ENCODE data around the gene SOX6.

Gene SOX6

DNA sequence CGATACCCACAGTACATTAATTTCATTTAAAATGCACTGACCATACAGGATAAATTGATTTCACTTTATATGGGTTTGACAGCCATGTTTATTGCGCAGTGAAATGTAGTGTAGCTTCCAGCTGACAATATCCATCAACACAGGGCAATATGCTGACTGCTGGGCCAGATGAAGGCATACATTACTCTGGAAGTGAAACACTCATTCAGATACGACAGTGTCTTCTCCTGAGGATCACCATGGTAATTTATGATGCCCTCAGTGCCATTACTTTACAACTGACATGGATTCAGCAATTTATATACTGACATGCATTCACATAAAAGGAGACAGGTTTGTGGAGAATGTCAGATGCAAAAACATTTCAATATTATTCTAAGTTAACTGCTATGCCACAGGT is 365.1 kb downstream of the SOX6 start:
- H3K4me1 ChIP-seq (ENCODE audit: low read length) = no peaks in the 10 kb centered on the region
- no peaks in the 10 kb centered on the region for H4K20me1 ChIP-seq (ENCODE audit: insufficient read depth, low read length)
- no peak overlapping the region for H3K4me3 ChIP-seq (ENCODE audit: low read length)
- no peak overlapping the region for H3K4me2 ChIP-seq (ENCODE audit: low read length)
- no peaks in the 10 kb centered on the region for H3K27me3 ChIP-seq (ENCODE audit: low read depth, low read length)
- H3K27ac ChIP-seq (ENCODE audit: low read length) = no peak overlapping the region
- TF ChIP-seq, protein P1, sequence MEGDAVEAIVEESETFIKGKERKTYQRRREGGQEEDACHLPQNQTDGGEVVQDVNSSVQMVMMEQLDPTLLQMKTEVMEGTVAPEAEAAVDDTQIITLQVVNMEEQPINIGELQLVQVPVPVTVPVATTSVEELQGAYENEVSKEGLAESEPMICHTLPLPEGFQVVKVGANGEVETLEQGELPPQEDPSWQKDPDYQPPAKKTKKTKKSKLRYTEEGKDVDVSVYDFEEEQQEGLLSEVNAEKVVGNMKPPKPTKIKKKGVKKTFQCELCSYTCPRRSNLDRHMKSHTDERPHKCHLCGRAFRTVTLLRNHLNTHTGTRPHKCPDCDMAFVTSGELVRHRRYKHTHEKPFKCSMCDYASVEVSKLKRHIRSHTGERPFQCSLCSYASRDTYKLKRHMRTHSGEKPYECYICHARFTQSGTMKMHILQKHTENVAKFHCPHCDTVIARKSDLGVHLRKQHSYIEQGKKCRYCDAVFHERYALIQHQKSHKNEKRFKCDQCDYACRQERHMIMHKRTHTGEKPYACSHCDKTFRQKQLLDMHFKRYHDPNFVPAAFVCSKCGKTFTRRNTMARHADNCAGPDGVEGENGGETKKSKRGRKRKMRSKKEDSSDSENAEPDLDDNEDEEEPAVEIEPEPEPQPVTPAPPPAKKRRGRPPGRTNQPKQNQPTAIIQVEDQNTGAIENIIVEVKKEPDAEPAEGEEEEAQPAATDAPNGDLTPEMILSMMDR (IDR thresholded peaks at IDR 0.05; ENCODE audit: low read depth, low read length) = no peak
- TF ChIP-seq EZH2phosphoT487 (IDR thresholded peaks at IDR 0.05; ENCODE audit: low read depth) = no peak
- H3K9me3 ChIP-seq (ENCODE audit: insufficient read depth, low read length) = no peaks in the 10 kb centered on the region
- no peak overlapping the region for H3K9ac ChIP-seq (ENCODE audit: low read length)
- H3K36me3 ChIP-seq (replicated peaks; ENCODE audit: low read depth, low read length) = no peaks in the 10 kb centered on the region
- no peaks in the 10 kb centered on the region for H3K79me2 ChIP-seq (ENCODE audit: low read length)
- H2AFZ ChIP-seq (ENCODE audit: low read depth, low read length) = no peak overlapping the region

DNA sequence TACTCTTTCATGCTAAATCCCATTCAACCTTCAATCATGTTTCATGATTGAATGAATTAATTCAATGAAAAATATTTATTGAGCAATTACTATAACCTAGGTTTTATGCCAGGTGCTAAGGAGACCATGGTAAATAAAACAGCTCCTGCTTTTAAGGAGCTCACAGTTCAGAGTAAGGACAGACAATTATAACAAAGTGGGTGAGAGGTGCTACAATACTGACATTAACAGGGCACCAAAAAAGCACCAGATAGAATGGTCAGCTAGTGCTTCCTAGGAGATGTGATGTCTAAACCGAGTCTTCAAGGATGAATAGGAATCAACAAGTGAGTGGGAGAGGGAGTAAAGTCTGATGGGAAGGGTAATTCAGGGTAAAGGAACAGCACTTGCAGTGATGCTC is 366.7 kb downstream of the SOX6 start:
- Histone ChIP-seq H3K9me3 (ENCODE audit: insufficient read depth, low read length) (no peaks in the 10 kb centered on the region), H3K4me1 (ENCODE audit: low read length) (no peaks in the 10 kb centered on the region), H3K27me3 (ENCODE audit: low read depth, low read length) (no peaks in the 10 kb centered on the region), H3K27ac (ENCODE audit: low read length) (no peak overlapping the region), H2AFZ (ENCODE audit: low read depth, low read length) (no peak overlapping the region), H3K4me3 (ENCODE audit: low read length) (no peak overlapping the region), H3K79me2 (ENCODE audit: low read length) (no peaks in the 10 kb centered on the region), H3K36me3 (replicated peaks; ENCODE audit: low read depth, low read length) (no peaks in the 10 kb centered on the region), H3K4me2 (ENCODE audit: low read length) (no peak overlapping the region), H3K9ac (ENCODE audit: low read length) (no peak overlapping the region), H4K20me1 (ENCODE audit: insufficient read depth, low read length) (no peaks in the 10 kb centered on the region)
- TF ChIP-seq EZH2phosphoT487 (IDR thresholded peaks at IDR 0.05; ENCODE audit: low read depth) = no peak
- TF ChIP-seq, protein P1 (IDR thresholded peaks at IDR 0.05; ENCODE audit: low read depth, low read length) = no peak

DNA sequence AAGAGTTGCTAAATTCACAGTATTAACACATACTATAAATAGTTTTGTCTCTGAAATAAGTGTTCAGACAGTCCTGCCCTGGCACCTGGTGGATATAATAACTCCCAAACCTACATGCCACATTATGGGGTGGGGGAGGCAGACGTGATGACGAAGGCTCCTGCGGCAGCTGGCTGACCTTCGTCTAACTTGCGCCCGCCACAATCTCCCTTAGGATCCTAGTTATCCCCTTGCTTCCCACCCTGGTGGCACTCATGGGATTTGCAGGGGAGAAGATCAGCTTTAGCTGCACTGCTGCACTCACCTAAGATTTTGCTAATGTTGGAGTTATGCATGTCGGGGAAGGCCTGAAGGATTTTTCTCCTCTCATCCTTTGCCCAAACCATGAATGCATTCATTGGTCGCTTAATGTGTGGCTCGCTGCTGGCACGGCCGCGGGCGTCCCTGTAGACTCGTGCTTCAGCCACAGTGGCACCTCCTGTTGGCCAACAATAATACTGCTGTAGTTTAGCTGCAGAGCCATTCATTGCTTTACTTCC is 367.6 kb downstream of the SOX6 start:
- TF ChIP-seq EZH2phosphoT487 (IDR thresholded peaks at IDR 0.05; ENCODE audit: low read depth) = no peak
- no peak overlapping the region for H2AFZ ChIP-seq (ENCODE audit: low read depth, low read length)
- no peak overlapping the region for H3K27ac ChIP-seq (ENCODE audit: low read length)
- H3K4me2 ChIP-seq (ENCODE audit: low read length) = no peak overlapping the region
- H3K4me3 ChIP-seq (ENCODE audit: low read length) = no peak overlapping the region
- no peaks in the 10 kb centered on the region for H4K20me1 ChIP-seq (ENCODE audit: insufficient read depth, low read length)
- H3K79me2 ChIP-seq (ENCODE audit: low read length) = no peaks in the 10 kb centered on the region
- no peaks in the 10 kb centered on the region for H3K9me3 ChIP-seq (ENCODE audit: insufficient read depth, low read length)
- no peaks in the 10 kb centered on the region for H3K36me3 ChIP-seq (replicated peaks; ENCODE audit: low read depth, low read length)
- H3K9ac ChIP-seq (ENCODE audit: low read length) = no peak overlapping the region
- no peaks in the 10 kb centered on the region for H3K27me3 ChIP-seq (ENCODE audit: low read depth, low read length)
- H3K4me1 ChIP-seq (ENCODE audit: low read length) = no peaks in the 10 kb centered on the region

DNA sequence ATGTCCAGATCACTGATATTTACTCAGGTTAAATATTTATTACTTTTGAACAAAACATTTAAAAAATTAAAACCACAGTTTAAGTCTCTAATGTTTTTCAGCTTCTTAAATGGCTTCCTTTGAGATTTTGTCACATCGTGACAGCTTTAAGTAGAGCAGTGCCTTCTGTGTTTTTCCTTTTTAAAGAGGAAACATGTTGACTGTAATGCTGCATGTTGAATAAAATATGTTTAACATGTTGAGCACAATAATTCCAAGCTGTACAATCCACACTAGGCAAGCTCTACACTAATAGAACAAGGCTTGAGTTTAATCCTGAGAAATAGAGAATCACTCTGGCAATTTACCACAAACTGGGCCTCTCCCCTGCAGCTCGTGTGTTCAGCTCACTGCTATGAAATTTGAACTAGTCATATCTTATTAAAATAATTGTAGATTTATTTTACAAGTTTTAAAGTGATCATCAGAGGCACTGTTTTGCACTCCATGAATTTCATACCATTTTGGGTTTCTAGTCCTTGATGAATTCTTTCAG is 368.3 kb downstream of the SOX6 start:
- TF ChIP-seq, protein P1 (IDR thresholded peaks at IDR 0.05; ENCODE audit: low read depth, low read length) = no peak
- no peak for TF ChIP-seq EZH2phosphoT487 (IDR thresholded peaks at IDR 0.05; ENCODE audit: low read depth)
- Histone ChIP-seq H3K36me3 (replicated peaks; ENCODE audit: low read depth, low read length) (no peaks in the 10 kb centered on the region), H2AFZ (ENCODE audit: low read depth, low read length) (no peak overlapping the region), H3K27ac (ENCODE audit: low read length) (no peak overlapping the region), H3K4me3 (ENCODE audit: low read length) (no peak overlapping the region), H4K20me1 (ENCODE audit: insufficient read depth, low read length) (no peaks in the 10 kb centered on the region), H3K4me1 (ENCODE audit: low read length) (no peaks in the 10 kb centered on the region), H3K79me2 (ENCODE audit: low read length) (no peaks in the 10 kb centered on the region), H3K9me3 (ENCODE audit: insufficient read depth, low read length) (no peaks in the 10 kb centered on the region), H3K27me3 (ENCODE audit: low read depth, low read length) (no peaks in the 10 kb centered on the region), H3K4me2 (ENCODE audit: low read length) (no peak overlapping the region), H3K9ac (ENCODE audit: low read length) (no peak overlapping the region)
